ENCODE results near the gene CYB5R4.
A peak's percentile ranks its signal among the peaks of the same experiment; 100 is the strongest.

The CYB5R4 gene

GRCh38 chr6:83859410-83860358, at the start of gene CYB5R4:
Gene CYB5R4 (plus strand): TSS chr6:83859689. CDS start chr6:83859783, 94 bp downstream.
- peak; percentile 90 for DNase-seq

GRCh38 chr6:83812595-83812994, 46.9 kb upstream of the CYB5R4 start:
- no peak for DNase-seq

- DNase-seq, result no peak
These were observed 43.7 kb upstream of the CYB5R4 start for GRCh38 chr6:83815631-83816272.

GRCh38 chr6:83822629-83823169, 36.8 kb upstream of the CYB5R4 start:
- no peak for DNase-seq

- DNase-seq, result no peak
These were observed 35.1 kb upstream of the CYB5R4 start for GRCh38 chr6:83824388-83824801.

- DNase-seq, result no peak
These were observed 34.7 kb upstream of the CYB5R4 start for GRCh38 chr6:83824831-83825230.

GRCh38 chr6:83827050-83827449, 32.4 kb upstream of the CYB5R4 start:
- no peak for DNase-seq

GRCh38 chr6:83838727-83839126, 20.8 kb upstream of the CYB5R4 start:
- no peak for DNase-seq

- DNase-seq, result no peak
These were observed 15.3 kb upstream of the CYB5R4 start for GRCh38 chr6:83844170-83844569.

- no peak for DNase-seq
These were observed 13.2 kb upstream of the CYB5R4 start for GRCh38 chr6:83846291-83846690.

GRCh38 chr6:83847179-83847578, 12.3 kb upstream of the CYB5R4 start:
- DNase-seq, result no peak

- DNase-seq, result no peak
These were observed 10.4 kb upstream of the CYB5R4 start for GRCh38 chr6:83849127-83849526.

- no peak for DNase-seq
These were observed 9.9 kb upstream of the CYB5R4 start for GRCh38 chr6:83849610-83850009.

- DNase-seq, result no peak
These were observed 6.8 kb upstream of the CYB5R4 start for GRCh38 chr6:83852528-83853177.

GRCh38 chr6:83853178-83854000, 6.1 kb upstream of the CYB5R4 start, which contains the start of gene RIPPLY2:
Gene RIPPLY2 (plus strand): TSS chr6:83853360. CDS start chr6:83853417, 57 bp downstream.
- no peak for DNase-seq

GRCh38 chr6:83854001-83854501, 5.4 kb upstream of the CYB5R4 start:
- no peak for DNase-seq

GRCh38 chr6:83854766-83855165, 4.7 kb upstream of the CYB5R4 start:
- no peak for DNase-seq

GRCh38 chr6:83860359-83860755, 868 bp downstream of the CYB5R4 start:
- DNase-seq, result no peak

- no peak for DNase-seq
These were observed 1.4 kb downstream of the CYB5R4 start for GRCh38 chr6:83860782-83861495.

- no peak for DNase-seq
These were observed 3.4 kb downstream of the CYB5R4 start for GRCh38 chr6:83862776-83863471.

- DNase-seq, result no peak
These were observed 7.6 kb downstream of the CYB5R4 start for GRCh38 chr6:83867043-83867442.

All from activated CD4-positive, alpha-beta T cell treated with anti-CD3 and anti-CD28 coated beads, Interleukin-2, amount 50 U/mL, for 4 hours (primary cell).